HepG2 (cell line): ENCODE measurements around the gene POU6F2. TPM values are rescaled to one million over a fixed set of nuclear protein-coding genes. Genes with fewer than 3 reads are reported as not detected.

Experiments used
- ATAC-seq: fragments of 200-7000 bp; cut with Tn5 transposase; 3 replicates; pipeline ENCODE4 v1.9.1; 2020; ENCODE audit warnings: mild to moderate bottlenecking, moderate library complexity
- BruUV-seq: library from RNA; stranded (reverse); fragments of 400-500 nt; replicated peaks from 2 replicates; lab custom pipeline; 2021; lab: Mats Ljungman, UMichigan
- CTCF ChIA-PET: fragments of 300-600 bp; formaldehyde crosslinking; extraction: SDS; loops from one replicate; lab custom pipeline; 2021; ENCODE audit warnings: low total read pairs, inconsistent platforms, low intra/inter-chr PET ratio; lab: Yijun Ruan, JAX
- POLR2A ChIA-PET: fragments of 350-600 bp; sonication (Branson Sonifier 250); formaldehyde crosslinking; loops from one replicate; lab custom pipeline; 2020; ENCODE audit warnings: antibody characterized with exemption, inconsistent platforms; lab: Yijun Ruan, JAX
- DNase-seq: peaks from one replicate; pipeline ENCODE4 v3.0.0-alpha.2; 2015; ENCODE audit warnings: low spot score
- FAIRE-seq: peaks from 3 replicates; lab custom pipeline; 2011; peaks lifted over from hg19 to GRCh38; lab: Jason Lieb, UNC
- H2AFZ ChIP-seq: one replicate; pipeline ENCODE4 v1.6.1; 2011; ENCODE audit warnings: low read length, inconsistent platforms
- H3K27ac ChIP-seq: fragments of 300-600 bp; 3 replicates; pipeline ENCODE4 v1.8.0; 2011; ENCODE audit warnings: mixed run types, mild to moderate bottlenecking, mixed read lengths, low read length, inconsistent platforms; ENCODE audit not compliant: insufficient read depth; ENCODE audit errors: extremely low read length
- H3K27me3 ChIP-seq, 2 experiments: fragments of 200-600 bp in 1 of 2; 2 replicates in 1 of 2; 3 replicates in 1 of 2; pipeline versions ENCODE4 v1.6.0 to v1.8.0; 2011; ENCODE audit warnings: low read length in 2 of 2, mild to moderate bottlenecking in 2 of 2, moderate library complexity in 2 of 2, inconsistent platforms in 1 of 2; ENCODE audit not compliant: insufficient read depth in 2 of 2, control insufficient read depth in 1 of 2
- H3K36me3 ChIP-seq, 2 experiments: fragments of 200-600 bp in 1 of 2; replicated peaks in 1 of 2; 2 replicates in 1 of 2; 3 replicates in 1 of 2; pipeline versions ENCODE4 v1.5.1 to v1.8.0; 2011; ENCODE audit warnings: low read length in 2 of 2, inconsistent platforms in 1 of 2; ENCODE audit not compliant: insufficient read depth in 2 of 2, control insufficient read depth in 1 of 2
- H3K4me1 ChIP-seq: 2 replicates; pipeline ENCODE4 v1.5.1; 2012; ENCODE audit warnings: low read length, inconsistent platforms; ENCODE audit not compliant: insufficient read depth
- H3K4me2 ChIP-seq: 2 replicates; pipeline ENCODE4 v1.6.0; 2011; ENCODE audit warnings: low read depth, low read length, inconsistent platforms
- H3K4me3 ChIP-seq, 3 experiments: fragments of 200-600 bp in 1 of 3; sonication (generic), shearing (Covaris generic) in 1 of 3; replicated peaks in 1 of 3; 2 replicates each; pipeline ENCODE4 v1.5.1; 2011 to 2016; ENCODE audit warnings: low read length in 3 of 3, inconsistent platforms in 2 of 3, low read depth in 2 of 3, mild to moderate bottlenecking in 2 of 3, control low read depth in 1 of 3, mixed read lengths in 1 of 3; ENCODE audit not compliant: insufficient read depth in 1 of 3
- H3K79me2 ChIP-seq: one replicate; pipeline ENCODE4 v1.6.1; 2011; ENCODE audit warnings: low read length, inconsistent platforms; ENCODE audit not compliant: insufficient read depth
- H3K9ac ChIP-seq: 2 replicates; pipeline ENCODE4 v1.6.0; 2011; ENCODE audit warnings: mild to moderate bottlenecking, low read depth, low read length, inconsistent platforms; ENCODE audit not compliant: insufficient read depth
- H3K9me3 ChIP-seq: 2 replicates; pipeline ENCODE4 v1.5.1; 2012; ENCODE audit warnings: mild to moderate bottlenecking, low read length
- H4K20me1 ChIP-seq: 2 replicates; pipeline ENCODE4 v1.6.0; 2011; ENCODE audit warnings: inconsistent platforms, mild to moderate bottlenecking, low read length, moderate library complexity; ENCODE audit not compliant: insufficient read depth
- DNMT3B ChIP-seq: conservative IDR thresholded peaks from 2 replicates; pipeline ENCODE4 v1.6.1; 2016; ENCODE audit warnings: missing biosample characterization, control low read depth
- KLF9 ChIP-seq: IDR thresholded peaks from 2 replicates; pipeline ENCODE4 v1.6.1; 2016; ENCODE audit warnings: low read depth
- MTF2 ChIP-seq: sonication (generic); formaldehyde crosslinking; IDR thresholded peaks from 2 replicates; pipeline ENCODE4 v1.5.0; 2020; ENCODE audit warnings: missing genetic modification reagents, borderline replicate concordance
- RFXAP ChIP-seq: sonication (generic); formaldehyde crosslinking; IDR thresholded peaks from 2 replicates; pipeline ENCODE4 v1.4.0; 2020; ENCODE audit warnings: missing genetic modification reagents, borderline replicate concordance
- SP2 ChIP-seq: sonication (generic); formaldehyde crosslinking; IDR thresholded peaks from 2 replicates; pipeline ENCODE4 v1.5.1; 2020; ENCODE audit warnings: mild to moderate bottlenecking, missing genetic modification reagents
- SRSF4 ChIP-seq: fragments of 200-400 bp; formaldehyde crosslinking; IDR thresholded peaks from one replicate; pipeline ENCODE4 v1.6.1; 2018; ENCODE audit warnings: mild to moderate bottlenecking, low read depth, low read length, moderate library complexity; ENCODE audit not compliant: poor library complexity, severe bottlenecking
- WGBS: methylation state at CpG from one replicate; pipeline ENCODE4 v1.1.6; 2017; ENCODE audit warnings: low lambda C conversion rate; 5-methylcytosine and 5-hydroxymethylcytosine counted together
- in situ Hi-C: cut with HindIII; loops from 2 replicates; pipeline ENCODE4 v1.10.0; 2017; ENCODE audit warnings: low pct_unique_long_range_greater_than_20kb; ENCODE audit not compliant: extremely low pct_ligation_motif_present
- intact Hi-C: fragments of 100-400 bp; cut with micrococcal nuclease; formaldehyde crosslinking; loops from one replicate; pipeline ENCODE4 v1.10.0; 2022; ENCODE audit not compliant: unreplicated experiment
- polyA plus RNA-seq, 8 experiments: library from polyadenylated mRNA; depleted of rRNA in 3 of 8; stranded (reverse) in 7 of 8; unstranded in 1 of 8; fragments of >200 nt; fragmentation: Illumina TruSeq in 4 of 8; extraction: Trizol in 4 of 8; gene quantifications; 2 replicates each; pipeline versions ENCODE4 v1.2.1 to v1.2.3, GENCODE V29; 2011 to 2016; ENCODE audit warnings: low read depth in 4 of 8, missing spikeins in 1 of 8, mixed read lengths in 1 of 8; ENCODE audit not compliant: insufficient read depth in 1 of 8
- total RNA-seq, 5 experiments: library from RNA; depleted of rRNA; stranded (reverse); fragments of >200 nt; fragmentation: Illumina TruSeq; extraction: Trizol; gene quantifications; 2 replicates each; pipeline ENCODE4 v1.2.3, GENCODE V29; 2016; ENCODE audit warnings: low read depth in 1 of 5
- TF ChIP-seq, protein P1 (sequence below): sonication (generic); formaldehyde crosslinking; conservative IDR thresholded peaks from 2 replicates; pipeline ENCODE4 v1.8.1; 2023; ENCODE audit warnings: missing genetic modification reagents
- TF ChIP-seq, protein P2 (sequence below): sonication (generic); formaldehyde crosslinking; IDR thresholded peaks from 2 replicates; pipeline ENCODE4 v1.5.1; 2020; ENCODE audit warnings: missing genetic modification reagents, mild to moderate bottlenecking, borderline replicate concordance

Gene POU6F2
- total and polyA plus RNA-seq, 2 of the 13 experiments (the other 11 are each of a cell fraction or from before 2014, with no cell fraction given): not detected

DNA sequence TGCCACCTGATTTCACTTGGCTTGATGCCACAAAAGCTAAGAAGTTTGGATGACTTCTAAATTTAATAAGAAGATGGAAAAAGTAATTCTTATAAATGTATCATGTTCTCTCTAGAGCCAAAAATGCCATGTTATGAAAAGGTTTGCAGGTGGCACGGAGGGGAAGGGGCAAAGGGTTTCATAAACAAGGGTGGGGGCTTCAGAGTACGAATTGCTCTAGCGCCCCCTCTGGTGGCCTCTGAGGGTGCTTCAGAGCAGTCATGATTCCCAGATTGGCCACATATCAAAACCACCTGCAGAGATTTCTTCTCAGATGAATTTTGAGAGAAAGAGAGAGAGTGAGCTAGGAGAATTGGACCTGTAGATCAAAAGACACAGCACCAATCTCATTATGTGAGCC, 379.9 kb downstream of the POU6F2 start:
- in situ Hi-C loops: no loop called here
- Histone ChIP-seq H3K9me3 (no peaks in the 10 kb centered on the region), H3K27ac (no peak overlapping the region), H3K36me3 (no peaks in the 10 kb centered on the region), H3K79me2 (no peaks in the 10 kb centered on the region), H3K9ac (no peak overlapping the region), H3K4me2 (no peak overlapping the region), H4K20me1 (no peaks in the 10 kb centered on the region), H3K4me1 (no peaks in the 10 kb centered on the region), H2AFZ (no peak overlapping the region), H3K4me3 (no peak overlapping the region), H3K27me3 (peaks cover 0 to 11% of the 10 kb centered on the region in 2 experiments; a peak in 3 of 5 replicates)
- POLR2A ChIA-PET: no interaction called here
- intact Hi-C loops: no loop called here
- no TSS peak for BruUV-seq
- CTCF ChIA-PET: no interaction called here
- FAIRE-seq: no peak
- TF ChIP-seq SRSF4 (no peak), MTF2 (no peak), SP2 (CRISPR knock-in tag) (no peak), RFXAP (CRISPR knock-in tag) (no peak), DNMT3B (CRISPR knock-in tag) (no peak), KLF9 (CRISPR knock-in tag) (no peak)
- TF ChIP-seq, protein P1, sequence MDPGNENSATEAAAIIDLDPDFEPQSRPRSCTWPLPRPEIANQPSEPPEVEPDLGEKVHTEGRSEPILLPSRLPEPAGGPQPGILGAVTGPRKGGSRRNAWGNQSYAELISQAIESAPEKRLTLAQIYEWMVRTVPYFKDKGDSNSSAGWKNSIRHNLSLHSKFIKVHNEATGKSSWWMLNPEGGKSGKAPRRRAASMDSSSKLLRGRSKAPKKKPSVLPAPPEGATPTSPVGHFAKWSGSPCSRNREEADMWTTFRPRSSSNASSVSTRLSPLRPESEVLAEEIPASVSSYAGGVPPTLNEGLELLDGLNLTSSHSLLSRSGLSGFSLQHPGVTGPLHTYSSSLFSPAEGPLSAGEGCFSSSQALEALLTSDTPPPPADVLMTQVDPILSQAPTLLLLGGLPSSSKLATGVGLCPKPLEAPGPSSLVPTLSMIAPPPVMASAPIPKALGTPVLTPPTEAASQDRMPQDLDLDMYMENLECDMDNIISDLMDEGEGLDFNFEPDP (CRISPR knock-in tag): no peak
- TF ChIP-seq, protein P2, sequence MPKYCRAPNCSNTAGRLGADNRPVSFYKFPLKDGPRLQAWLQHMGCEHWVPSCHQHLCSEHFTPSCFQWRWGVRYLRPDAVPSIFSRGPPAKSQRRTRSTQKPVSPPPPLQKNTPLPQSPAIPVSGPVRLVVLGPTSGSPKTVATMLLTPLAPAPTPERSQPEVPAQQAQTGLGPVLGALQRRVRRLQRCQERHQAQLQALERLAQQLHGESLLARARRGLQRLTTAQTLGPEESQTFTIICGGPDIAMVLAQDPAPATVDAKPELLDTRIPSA (CRISPR knock-in tag): no peak
- no peak for ATAC-seq
- WGBS: 26% methylated on average over 3 of the region's 3 CpGs
- no peak for DNase-seq
